ENCODE results near the gene PSORS1C1.

PSORS1C1 gene

GRCh38 chr6:31130751-31131150 is 16.2 kb downstream of the PSORS1C1 start:
- Histone ChIP-seq H3K9me3 (no peaks in the 10 kb centered on the region), H3K36me3 (no peaks in the 10 kb centered on the region), H3K27me3 (peaks cover 18% of the 10 kb centered on the region), H3K4me3 (ENCODE audit: low read depth in 1 of 2, low read length in 1 of 2) (no peak overlapping the region), H3K4me1 (ENCODE audit: control insufficient read depth in 1 of 2, insufficient read depth in 1 of 2, low read depth in 1 of 2, low read length in 1 of 2) (no peaks in the 10 kb centered on the region), H3K27ac (no peak overlapping the region)
- no peak for TF ChIP-seq CTCF (IDR thresholded peaks at IDR 0.05)

DNA sequence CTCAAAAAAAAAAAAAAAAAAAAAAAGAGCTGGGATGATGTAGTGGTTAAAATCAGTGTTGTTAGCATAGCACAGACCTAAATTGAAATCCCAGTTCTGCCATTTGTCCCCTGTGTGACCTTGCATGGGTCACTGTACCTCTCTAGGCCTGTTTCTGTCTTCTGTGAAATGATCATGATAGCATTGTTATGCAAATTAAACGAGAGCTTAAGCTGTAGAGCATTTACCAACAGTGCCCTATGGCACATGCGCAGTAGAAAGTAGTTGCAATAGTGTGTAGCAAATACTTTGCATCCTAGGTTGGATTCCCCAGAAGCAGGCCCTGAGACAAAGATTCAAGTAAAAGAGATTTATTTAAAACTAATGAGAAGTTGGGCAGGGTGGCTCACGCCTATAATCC is 17.0 kb downstream of the PSORS1C1 start:
- H3K4me3 ChIP-seq (ENCODE audit: low read depth in 1 of 2, low read length in 1 of 2): no peak overlapping the region
- peaks cover 18% of the 10 kb centered on the region for H3K27me3 ChIP-seq
- H3K9me3 ChIP-seq: no peaks in the 10 kb centered on the region
- no peak overlapping the region for H3K27ac ChIP-seq
- no peaks in the 10 kb centered on the region for H3K4me1 ChIP-seq (ENCODE audit: control insufficient read depth in 1 of 2, insufficient read depth in 1 of 2, low read depth in 1 of 2, low read length in 1 of 2)
- no peak for TF ChIP-seq CTCF (IDR thresholded peaks at IDR 0.05)
- no peaks in the 10 kb centered on the region for H3K36me3 ChIP-seq

DNA sequence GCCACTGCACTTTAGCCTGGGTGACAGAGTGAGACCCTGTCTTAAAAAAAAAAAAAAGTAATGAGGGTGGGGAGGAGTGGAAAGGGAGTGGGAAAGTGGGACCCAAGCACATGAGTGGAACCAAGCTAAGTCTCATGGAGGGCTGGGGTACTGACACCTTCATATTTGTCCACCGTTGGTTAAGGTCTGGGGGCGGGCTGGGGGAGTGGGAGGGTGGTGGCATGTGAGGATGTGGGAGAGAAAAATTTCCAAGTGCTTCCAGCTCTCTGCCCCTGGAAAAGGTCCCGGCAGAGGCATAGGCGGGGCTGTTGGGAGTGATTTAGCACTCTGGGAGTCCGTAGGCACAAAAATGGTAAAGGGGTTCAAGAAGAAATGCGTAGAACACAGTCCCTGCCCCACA is 18.2 kb downstream of the PSORS1C1 start:
- peaks cover 22% of the 10 kb centered on the region for H3K27me3 ChIP-seq
- H3K36me3 ChIP-seq: no peaks in the 10 kb centered on the region
- peaks cover 4% of the 10 kb centered on the region in 2 experiments for H3K4me1 ChIP-seq (ENCODE audit: control insufficient read depth in 1 of 2, insufficient read depth in 1 of 2, low read depth in 1 of 2, low read length in 1 of 2)
- no peak overlapping the region for H3K27ac ChIP-seq
- H3K4me3 ChIP-seq (ENCODE audit: low read depth in 1 of 2, low read length in 1 of 2): no peak overlapping the region
- TF ChIP-seq CTCF (IDR thresholded peaks at IDR 0.05): no peak
- no peaks in the 10 kb centered on the region for H3K9me3 ChIP-seq

GRCh38 chr6:31135710-31136109 is 21.1 kb downstream of the PSORS1C1 start:
- TF ChIP-seq CTCF (IDR thresholded peaks at IDR 0.05): no peak
- no peak overlapping the region for H3K27ac ChIP-seq
- peaks cover 19% of the 10 kb centered on the region for H3K27me3 ChIP-seq
- H3K4me3 ChIP-seq (ENCODE audit: low read depth in 1 of 2, low read length in 1 of 2): no peak overlapping the region
- H3K36me3 ChIP-seq: no peaks in the 10 kb centered on the region
- peaks cover 4 to 5% of the 10 kb centered on the region in 2 experiments for H3K4me1 ChIP-seq (ENCODE audit: control insufficient read depth in 1 of 2, insufficient read depth in 1 of 2, low read depth in 1 of 2, low read length in 1 of 2)
- H3K9me3 ChIP-seq: no peaks in the 10 kb centered on the region

- no peak within 1 kb of the TSS for H3K27ac ChIP-seq
- H3K27me3 ChIP-seq: peaks cover 19% of the 10 kb centered on the region
- H3K36me3 ChIP-seq: peaks cover 11% of the 10 kb centered on the region
- H3K4me3 ChIP-seq (ENCODE audit: low read depth in 1 of 2, low read length in 1 of 2): no peak within 1 kb of the TSS
- TF ChIP-seq CTCF (IDR thresholded peaks at IDR 0.05): no peak
- no peaks in the 10 kb centered on the region for H3K9me3 ChIP-seq
- H3K4me1 ChIP-seq (ENCODE audit: control insufficient read depth in 1 of 2, insufficient read depth in 1 of 2, low read depth in 1 of 2, low read length in 1 of 2): peaks cover 4 to 5% of the 10 kb centered on the region in 2 experiments
Measured at GRCh38 chr6:31138982-31139381, 24.4 kb downstream of the PSORS1C1 start, which contains the start of gene PSORS1C2. Gene PSORS1C2, minus strand, starts transcription at chr6:31139066. Its CDS starts 40 bp downstream, at chr6:31139026.

DNA sequence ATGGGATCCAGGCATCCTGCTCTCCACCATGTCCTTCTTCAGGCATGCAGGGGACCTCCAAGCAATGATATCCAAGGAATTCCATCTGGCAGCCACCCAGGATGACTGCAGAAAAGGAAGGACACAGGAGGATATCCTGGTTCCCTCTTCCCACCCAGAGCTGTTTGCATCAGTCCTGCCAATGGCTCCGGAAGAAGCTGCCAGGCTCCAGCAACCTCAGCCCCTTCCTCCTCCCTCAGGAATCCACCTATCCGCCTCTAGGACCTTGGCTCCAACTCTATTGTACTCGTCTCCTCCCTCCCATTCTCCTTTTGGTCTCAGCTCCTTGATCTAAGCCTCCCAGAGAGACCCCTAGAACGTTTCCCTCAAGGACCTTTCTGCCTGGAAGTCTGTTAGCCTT is 25.0 kb downstream of the PSORS1C1 start:
- H3K4me1 ChIP-seq (ENCODE audit: control insufficient read depth in 1 of 2, insufficient read depth in 1 of 2, low read depth in 1 of 2, low read length in 1 of 2): peaks cover 4 to 5% of the 10 kb centered on the region in 2 experiments
- peaks cover 19% of the 10 kb centered on the region for H3K27me3 ChIP-seq
- H3K36me3 ChIP-seq: peaks cover 14% of the 10 kb centered on the region
- no peak for TF ChIP-seq CTCF (IDR thresholded peaks at IDR 0.05)
- H3K9me3 ChIP-seq: no peaks in the 10 kb centered on the region
- H3K27ac ChIP-seq: no peak overlapping the region
- no peak overlapping the region for H3K4me3 ChIP-seq (ENCODE audit: low read depth in 1 of 2, low read length in 1 of 2)
